Stomach (tissue), 4 donors: ENCODE data around the gene ZDHHC13.

Experiments
- EP300 ChIP-seq: sonication (generic); formaldehyde crosslinking; IDR thresholded peaks from one replicate; pipeline ENCODE4 v1.6.1; 2017; ENCODE audit warnings: antibody characterized with exemption
- POLR2A ChIP-seq, 4 donors: fragments of 450-650 bp; IDR thresholded peaks; one replicate each; pipeline ENCODE4 v1.6.1; 2016; ENCODE audit warnings: antibody characterized with exemption in 4 of 4, control low read depth in 2 of 4, mild to moderate bottlenecking in 1 of 4, moderate library complexity in 1 of 4
- POLR2AphosphoS5 ChIP-seq, 3 donors: sonication (generic); formaldehyde crosslinking; IDR thresholded peaks; one replicate each; pipeline ENCODE4 v1.6.1; 2016; ENCODE audit warnings: antibody characterized with exemption in 3 of 3
- TF ChIP-seq, protein P1 (sequence below), 7 experiments: fragments of 450-650 bp in 4 of 7; fragments of 200-600 bp in 3 of 7; sonication (generic) in 3 of 7; IDR thresholded peaks; one replicate each; pipeline ENCODE4 v1.5.1; 2016 to 2019; ENCODE audit warnings: antibody characterized with exemption in 7 of 7, control low read depth in 2 of 7, mild to moderate bottlenecking in 1 of 7

DNA sequence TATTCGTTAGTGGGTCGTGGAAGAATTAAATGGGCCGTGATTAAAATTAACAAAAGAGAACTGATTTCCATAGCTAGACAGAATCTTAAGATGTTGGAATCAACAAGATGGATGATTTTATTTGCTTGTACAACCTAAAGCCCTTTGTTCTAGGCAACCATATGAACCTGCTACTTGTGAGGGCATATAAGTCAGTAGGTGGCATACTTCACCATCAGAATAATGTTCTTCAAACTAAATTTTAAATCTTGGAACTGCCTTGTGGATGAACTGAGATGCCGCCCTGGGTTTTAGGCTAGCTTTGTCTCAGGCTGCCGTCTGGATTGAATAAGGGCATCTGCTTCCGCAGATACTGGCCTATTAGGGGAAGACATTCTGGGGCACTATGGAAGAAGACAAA lies 43.9 kb downstream of the ZDHHC13 start:
- TF ChIP-seq, protein P1, sequence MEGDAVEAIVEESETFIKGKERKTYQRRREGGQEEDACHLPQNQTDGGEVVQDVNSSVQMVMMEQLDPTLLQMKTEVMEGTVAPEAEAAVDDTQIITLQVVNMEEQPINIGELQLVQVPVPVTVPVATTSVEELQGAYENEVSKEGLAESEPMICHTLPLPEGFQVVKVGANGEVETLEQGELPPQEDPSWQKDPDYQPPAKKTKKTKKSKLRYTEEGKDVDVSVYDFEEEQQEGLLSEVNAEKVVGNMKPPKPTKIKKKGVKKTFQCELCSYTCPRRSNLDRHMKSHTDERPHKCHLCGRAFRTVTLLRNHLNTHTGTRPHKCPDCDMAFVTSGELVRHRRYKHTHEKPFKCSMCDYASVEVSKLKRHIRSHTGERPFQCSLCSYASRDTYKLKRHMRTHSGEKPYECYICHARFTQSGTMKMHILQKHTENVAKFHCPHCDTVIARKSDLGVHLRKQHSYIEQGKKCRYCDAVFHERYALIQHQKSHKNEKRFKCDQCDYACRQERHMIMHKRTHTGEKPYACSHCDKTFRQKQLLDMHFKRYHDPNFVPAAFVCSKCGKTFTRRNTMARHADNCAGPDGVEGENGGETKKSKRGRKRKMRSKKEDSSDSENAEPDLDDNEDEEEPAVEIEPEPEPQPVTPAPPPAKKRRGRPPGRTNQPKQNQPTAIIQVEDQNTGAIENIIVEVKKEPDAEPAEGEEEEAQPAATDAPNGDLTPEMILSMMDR (IDR thresholded peaks at IDR 0.05): no peak
- TF ChIP-seq POLR2A (IDR thresholded peaks at IDR 0.05): no peak
- TF ChIP-seq POLR2AphosphoS5 (IDR thresholded peaks at IDR 0.05): no peak
- TF ChIP-seq EP300: no peak
